Pancreas (tissue), 10 donors: ENCODE results near the gene RAB35. TPM values are rescaled to one million over a fixed set of nuclear protein-coding genes. Genes with fewer than 3 reads are reported as not detected.
A peak's percentile ranks its signal among the peaks of the same experiment; 100 is the strongest.

Source experiments
- ATAC-seq, 4 donors: fragments of 200-7000 bp; cut with Tn5 transposase; one replicate each; pipeline versions ENCODE4 v1.8.0 to v1.9.1; 2020; ENCODE audit warnings: mild to moderate bottlenecking in 4 of 4, moderate library complexity in 4 of 4
- DNase-seq, 6 donors: peaks; one replicate each; pipeline ENCODE4 v3.0.0-alpha.2; 2020
- FAIRE-seq: peaks from 2 replicates; lab custom pipeline; 2012; peaks lifted over from hg19 to GRCh38; lab: Jason Lieb, UNC
- H3K27ac ChIP-seq, 4 donors: fragments of 200-600 bp; sonication (generic); 1 replicate in 3 of 4; 2 replicates in 1 of 4; pipeline versions ENCODE4 v1.5.0 to v1.8.0; 2020
- H3K27me3 ChIP-seq, 4 donors: fragments of 200-600 bp; one replicate each; pipeline ENCODE4 v1.8.0; 2021
- H3K36me3 ChIP-seq, 3 donors: fragments of 200-600 bp; sonication (generic) in 1 of 3; one replicate each; pipeline versions ENCODE4 v1.5.0 to v1.8.0; 2020 to 2021
- H3K4me1 ChIP-seq, 3 donors: fragments of 200-600 bp; one replicate each; pipeline ENCODE4 v1.8.0; 2021
- H3K4me3 ChIP-seq, 4 donors: fragments of 200-600 bp; sonication (generic) in 2 of 4; one replicate each; pipeline versions ENCODE4 v1.5.0 to v1.8.0; 2020 to 2021
- H3K9me3 ChIP-seq, 4 donors: fragments of 200-600 bp; one replicate each; pipeline ENCODE4 v1.8.0; 2021
- CTCF ChIP-seq, 4 donors: fragments of 200-600 bp; sonication (generic) in 3 of 4; IDR thresholded peaks; one replicate each; pipeline versions ENCODE4 v1.5.0 to v1.8.0; 2021; ENCODE audit warnings: antibody characterized with exemption in 4 of 4
- WGBS, 2 donors: extraction: QIAGEN DNeasy Blood & Tissue Kit; methylation state at CpG; one replicate each; pipeline ENCODE4 v1.1.7; 2013; 5-methylcytosine and 5-hydroxymethylcytosine counted together
- intact Hi-C, 3 donors: fragments of 100-400 bp; cut with DNase I; formaldehyde crosslinking; loops; one replicate each; pipeline versions ENCODE4 v1.11.1 to v1.14.2; 2022
- polyA plus RNA-seq, 2 donors: library from polyadenylated mRNA; stranded (reverse); fragments of 200-250 nt; gene quantifications; one replicate each; pipeline ENCODE4 v1.2.3, GENCODE V29; 2013
- total RNA-seq, 6 donors: library from RNA; stranded (reverse); fragmentation: NEBNext Ultra II Directional in 4 of 6; extraction: Animal tissue kit (Norgen Biotek cat#: 25700) in 4 of 6; gene quantifications; one replicate each; pipeline versions ENCODE4 v1.2.1 to v1.2.4, GENCODE V29; 2021 to 2023
- donor health status: healthy with polysubstance abuse.
- donor health status: DM: no; HTN: no; CAD: no; lungs with moderate emphysema.
- donor health status: DM: no; HTN: no; CAD: no.
- donor health status: control.
- donor health status: control.
- donor health status: Bipolar disorder and iron deficiency.
- donor health status: DM: yes; HTN: yes; CAD: no.
- donor health status: DM: no; HTN: no; CAD: no.
- donor health status: DM: no; HTN: no; CAD: no.
- donor health status: DM: yes; HTN: yes; CAD: no.

The RAB35 gene
- 10 to 100 TPM; 10.7 to 23.0 (median 15.0) TPM for total RNA-seq
- polyA plus RNA-seq = 10 to 100 TPM; 13.6 to 13.9 TPM

GRCh38 chr12:120116441-120116791, at the start of gene RAB35:
Gene RAB35 (minus strand): TSS chr12:120116753. CDS start chr12:120116650, 103 bp downstream.
- peaks cover 0 to 23% (median 15%) of the 10 kb centered on the region in 3 donors for H3K4me1 ChIP-seq
- TF ChIP-seq CTCF (IDR thresholded peaks at IDR 0.05) = no peak
- no peak for ATAC-seq
- intact Hi-C loops = no loop called here
- no peaks in the 10 kb centered on the region for H3K9me3 ChIP-seq
- H3K27ac ChIP-seq = peak within 1 kb of the TSS; percentile 83 to 90 (median 88)
- 0% methylated on average over 3 to 50 of the region's 50 CpGs for WGBS, 2 donors
- no peak for FAIRE-seq
- peak within 1 kb of the TSS; percentile 46 to 92 (median 84) for H3K4me3 ChIP-seq
- H3K36me3 ChIP-seq = no peaks in the 10 kb centered on the region
- no peaks in the 10 kb centered on the region for H3K27me3 ChIP-seq
- no peak for DNase-seq

- intact Hi-C loops = no loop called here
- no peak for DNase-seq
- no peak for ATAC-seq
- 92 to 95% methylated on average over 11 of the region's 11 CpGs for WGBS, 2 donors
- no peak overlapping the region for H3K4me3 ChIP-seq
- no peak overlapping the region for H3K27ac ChIP-seq
- peaks cover 11 to 62% (median 40%) of the 10 kb centered on the region in 3 donors for H3K36me3 ChIP-seq
- TF ChIP-seq CTCF (IDR thresholded peaks at IDR 0.05) = no peak
- no peaks in the 10 kb centered on the region for H3K27me3 ChIP-seq
- no peaks in the 10 kb centered on the region for H3K9me3 ChIP-seq
- no peaks in the 10 kb centered on the region for H3K4me1 ChIP-seq
- FAIRE-seq = no peak
Observed at GRCh38 chr12:120164293-120164692, 47.7 kb upstream of the RAB35 start.

GRCh38 chr12:120162763-120163162, 46.2 kb upstream of the RAB35 start:
- ATAC-seq (no peak), DNase-seq (no peak), FAIRE-seq (no peak)
- no peaks in the 10 kb centered on the region for H3K9me3 ChIP-seq
- no peak for TF ChIP-seq CTCF (IDR thresholded peaks at IDR 0.05)
- intact Hi-C loops = no loop called here
- H3K27me3 ChIP-seq = no peaks in the 10 kb centered on the region
- no peaks in the 10 kb centered on the region for H3K4me1 ChIP-seq
- no peak overlapping the region for H3K4me3 ChIP-seq
- H3K36me3 ChIP-seq = peaks cover 11 to 55% (median 46%) of the 10 kb centered on the region in 3 donors
- WGBS, 2 donors = 78 to 82% methylated on average over 8 of the region's 8 CpGs
- H3K27ac ChIP-seq = no peak overlapping the region

- no peaks in the 10 kb centered on the region for H3K27me3 ChIP-seq
- no peak for ATAC-seq
- WGBS, 2 donors = 94% methylated on average over 11 of the region's 11 CpGs
- H3K27ac ChIP-seq = no peak overlapping the region
- intact Hi-C loops = no loop called here
- no peaks in the 10 kb centered on the region for H3K9me3 ChIP-seq
- H3K4me3 ChIP-seq = no peak overlapping the region
- no peaks in the 10 kb centered on the region for H3K4me1 ChIP-seq
- TF ChIP-seq CTCF (IDR thresholded peaks at IDR 0.05) = no peak
- DNase-seq = no peak
- FAIRE-seq = no peak
- peaks cover 11 to 60% (median 50%) of the 10 kb centered on the region in 3 donors for H3K36me3 ChIP-seq
Observed at GRCh38 chr12:120161852-120162251, 45.3 kb upstream of the RAB35 start.

- Histone ChIP-seq H3K4me3 (no peak overlapping the region), H3K9me3 (no peaks in the 10 kb centered on the region), H3K27ac (no peak overlapping the region), H3K27me3 (no peaks in the 10 kb centered on the region), H3K4me1 (no peaks in the 10 kb centered on the region), H3K36me3 (peaks cover 11 to 81% (median 53%) of the 10 kb centered on the region in 3 donors)
- FAIRE-seq = no peak
- 93 to 95% methylated on average over 12 of the region's 12 CpGs for WGBS, 2 donors
- intact Hi-C loops = no loop called here
- no peak for TF ChIP-seq CTCF (IDR thresholded peaks at IDR 0.05)
- no peak for DNase-seq
- ATAC-seq = peak in 1 of 4 donors; percentile 23
Observed at GRCh38 chr12:120159509-120160237, 43.1 kb upstream of the RAB35 start.
